WTC11 (cell line): ENCODE measurements around the gene STX5. TPM values are rescaled to one million over a fixed set of nuclear protein-coding genes. Genes with fewer than 3 reads are reported as not detected.

Experiments
- ATAC-seq: fragments of 200-7000 bp; cut with Tn5 transposase; 2 replicates; pipeline ENCODE4 v1.10.0; 2021; ENCODE audit warnings: mild to moderate bottlenecking, moderate library complexity
- CTCF ChIA-PET: fragments of 300-600 bp; sonication (Branson Sonifier 250); formaldehyde crosslinking; loops from one replicate; lab custom pipeline; 2021; ENCODE audit warnings: antibody characterized with exemption; lab: Charles Lee
- POLR2A ChIA-PET: fragments of 350-600 bp; sonication (Branson Sonifier 250); formaldehyde crosslinking; loops from one replicate; lab custom pipeline; 2021; ENCODE audit warnings: antibody characterized with exemption; lab: Charles Lee
- DNase-seq: peaks from one replicate; pipeline ENCODE4 v3.0.0; 2021; ENCODE audit warnings: low spot score
- H3K27ac Mint-ChIP-seq: 2 replicates; pipeline ENCODE4 v1.8.0; 2021; ENCODE audit warnings: mixed read lengths
- H3K27me3 Mint-ChIP-seq: 2 replicates; pipeline ENCODE4 v1.8.0; 2021; ENCODE audit warnings: low read depth, mild to moderate bottlenecking, moderate library complexity, mixed read lengths
- H3K36me3 Mint-ChIP-seq: 2 replicates; pipeline ENCODE4 v1.8.0; 2021; ENCODE audit warnings: mixed read lengths
- H3K4me1 Mint-ChIP-seq: 2 replicates; pipeline ENCODE4 v1.8.0; 2022; ENCODE audit warnings: mixed read lengths
- H3K4me3 Mint-ChIP-seq: 2 replicates; pipeline ENCODE4 v1.8.0; 2021; ENCODE audit warnings: mild to moderate bottlenecking, moderate library complexity, mixed read lengths
- H3K9me3 Mint-ChIP-seq: 2 replicates; pipeline ENCODE4 v1.8.0; 2021; ENCODE audit warnings: mixed read lengths
- ATF1 ChIP-seq: sonication (generic); formaldehyde crosslinking; IDR thresholded peaks from 2 replicates; pipeline ENCODE4 v1.8.1; 2023; ENCODE audit warnings: mild to moderate bottlenecking, moderate library complexity, missing genetic modification reagents
- ATF2 ChIP-seq: sonication (generic); formaldehyde crosslinking; IDR thresholded peaks from 2 replicates; pipeline ENCODE4 v1.8.1; 2022; ENCODE audit warnings: low read depth, missing genetic modification reagents, borderline replicate concordance
- ATF3 ChIP-seq: sonication (generic); formaldehyde crosslinking; conservative IDR thresholded peaks from 2 replicates; pipeline ENCODE4 v1.8.1; 2022; ENCODE audit warnings: mild to moderate bottlenecking, missing genetic modification reagents
- CDX4 ChIP-seq: fragments of 250-450 bp; sonication (Bioruptor Pico); IDR thresholded peaks from 2 replicates; pipeline ENCODE4 v1.9.0; 2021; ENCODE audit warnings: moderate library complexity, mild to moderate bottlenecking, inconsistent platforms, borderline replicate concordance
- CREM ChIP-seq: sonication (generic); formaldehyde crosslinking; IDR thresholded peaks from 2 replicates; pipeline ENCODE4 v1.8.1; 2022; ENCODE audit warnings: mild to moderate bottlenecking, missing genetic modification reagents, moderate library complexity
- CTCF ChIP-seq: fragments of 200-600 bp; IDR thresholded peaks from 2 replicates; pipeline ENCODE4 v1.8.0; 2022; ENCODE audit warnings: antibody characterized with exemption
- E2F1 ChIP-seq: sonication (generic); formaldehyde crosslinking; IDR thresholded peaks from 2 replicates; pipeline ENCODE4 v1.8.0; 2022; ENCODE audit warnings: mild to moderate bottlenecking, missing genetic modification reagents
- E2F4 ChIP-seq: sonication (generic); formaldehyde crosslinking; IDR thresholded peaks from 2 replicates; pipeline ENCODE4 v1.8.1; 2022; ENCODE audit warnings: low read depth, mild to moderate bottlenecking, moderate library complexity, missing genetic modification reagents, borderline replicate concordance
- ELF4 ChIP-seq: sonication (generic); formaldehyde crosslinking; IDR thresholded peaks from 2 replicates; pipeline ENCODE4 v1.8.1; 2022; ENCODE audit warnings: low read depth, mild to moderate bottlenecking, moderate library complexity, missing genetic modification reagents
- EMX1 ChIP-seq: fragments of 250-450 bp; sonication (Bioruptor Pico); IDR thresholded peaks from 2 replicates; pipeline ENCODE4 v1.8.0; 2021; ENCODE audit warnings: mild to moderate bottlenecking
- GRHL2 ChIP-seq: fragments of 250-450 bp; sonication (Bioruptor Pico); IDR thresholded peaks from 2 replicates; pipeline ENCODE4 v1.8.0; 2022; ENCODE audit warnings: mild to moderate bottlenecking, moderate library complexity; ENCODE audit not compliant: insufficient replicate concordance, severe bottlenecking
- HMGA2 ChIP-seq: fragments of 250-450 bp; sonication (Bioruptor Pico); IDR thresholded peaks from 2 replicates; pipeline ENCODE4 v1.4.0; 2021; ENCODE audit warnings: mild to moderate bottlenecking, moderate library complexity
- IRF2 ChIP-seq: sonication (generic); formaldehyde crosslinking; IDR thresholded peaks from 2 replicates; pipeline ENCODE4 v1.8.0; 2022; ENCODE audit warnings: low read depth, missing genetic modification reagents, borderline replicate concordance
- NFATC4 ChIP-seq: fragments of 250-450 bp; sonication (Bioruptor Pico); IDR thresholded peaks from 2 replicates; pipeline ENCODE4 v1.9.0; 2021; ENCODE audit warnings: mild to moderate bottlenecking
- NR2C2 ChIP-seq: sonication (generic); formaldehyde crosslinking; IDR thresholded peaks from 2 replicates; pipeline ENCODE4 v1.8.0; 2022; ENCODE audit warnings: mild to moderate bottlenecking, missing genetic modification reagents
- NR3C1 ChIP-seq: sonication (generic); formaldehyde crosslinking; conservative IDR thresholded peaks from 2 replicates; pipeline ENCODE4 v1.8.1; 2023; ENCODE audit warnings: low read depth, mild to moderate bottlenecking, missing genetic modification reagents
- OVOL2 ChIP-seq: fragments of 250-450 bp; sonication (Bioruptor Pico); IDR thresholded peaks from 2 replicates; pipeline ENCODE4 v1.9.0; 2021; ENCODE audit warnings: mild to moderate bottlenecking, borderline replicate concordance
- PRRX2 ChIP-seq: fragments of 250-450 bp; sonication (Bioruptor Pico); IDR thresholded peaks from 2 replicates; pipeline ENCODE4 v1.8.0; 2021; ENCODE audit warnings: mild to moderate bottlenecking
- SMAD4 ChIP-seq: sonication (generic); formaldehyde crosslinking; IDR thresholded peaks from 2 replicates; pipeline ENCODE4 v1.8.0; 2022; ENCODE audit warnings: mild to moderate bottlenecking, missing genetic modification reagents
- TCF7 ChIP-seq: sonication (generic); formaldehyde crosslinking; IDR thresholded peaks from 2 replicates; pipeline ENCODE4 v1.8.0; 2022; ENCODE audit warnings: mild to moderate bottlenecking, low read depth, missing genetic modification reagents, moderate library complexity
- TP53 ChIP-seq: sonication (generic); formaldehyde crosslinking; IDR thresholded peaks from 2 replicates; pipeline ENCODE4 v1.8.1; 2023; ENCODE audit warnings: mild to moderate bottlenecking, missing genetic modification reagents
- USF1 ChIP-seq: sonication (generic); formaldehyde crosslinking; IDR thresholded peaks from 2 replicates; pipeline ENCODE4 v1.8.0; 2022; ENCODE audit warnings: mild to moderate bottlenecking, missing genetic modification reagents
- USF2 ChIP-seq: sonication (generic); formaldehyde crosslinking; IDR thresholded peaks from 2 replicates; pipeline ENCODE4 v1.8.1; 2023; ENCODE audit warnings: mild to moderate bottlenecking, missing genetic modification reagents, moderate library complexity
- ZNF138 ChIP-seq: sonication (generic); formaldehyde crosslinking; conservative IDR thresholded peaks from 2 replicates; pipeline ENCODE4 v1.8.1; 2022; ENCODE audit warnings: mild to moderate bottlenecking, moderate library complexity, missing genetic modification reagents
- ZNF232 ChIP-seq: sonication (generic); formaldehyde crosslinking; IDR thresholded peaks from 2 replicates; pipeline ENCODE4 v1.8.0; 2022; ENCODE audit warnings: mild to moderate bottlenecking, missing genetic modification reagents
- ZNF425 ChIP-seq: fragments of 250-450 bp; sonication (Bioruptor Pico); conservative IDR thresholded peaks from 2 replicates; pipeline ENCODE4 v1.9.0; 2021; ENCODE audit warnings: mild to moderate bottlenecking
- ZNF671 ChIP-seq: fragments of 250-450 bp; sonication (Bioruptor Pico); IDR thresholded peaks from 2 replicates; pipeline ENCODE4 v1.8.0; 2021; ENCODE audit warnings: mild to moderate bottlenecking
- total RNA-seq: library from RNA; stranded (reverse); gene quantifications from 3 replicates; pipeline ENCODE4 v1.2.3, GENCODE V29; 2021

STX5 gene
- total RNA-seq, 1 experiment from 2014 or later = 30.2 TPM

GRCh38 chr11:62854825-62855570, 23.1 kb upstream of the STX5 start:
- DNase-seq (no peak), ATAC-seq (no peak)
- peaks cover 55% of the 10 kb centered on the region for H3K4me1 Mint-ChIP-seq
- 0 out of 2 replicates have a peak, but pooled peaks cover 4% of the 10 kb centered on the region for H3K27me3 Mint-ChIP-seq
- H3K9me3 Mint-ChIP-seq = no peaks in the 10 kb centered on the region
- CTCF ChIA-PET = no interaction called here
- H3K27ac Mint-ChIP-seq = peak overlapping the region; percentile 95
- H3K4me3 Mint-ChIP-seq = peak overlapping the region; percentile 99
- H3K36me3 Mint-ChIP-seq = peaks cover 57% of the 10 kb centered on the region
- POLR2A ChIA-PET = interaction anchor here (0.7 to 3.9 kb wide), 15 partner anchors 10 to 190 kb away, joined by 3 to 69 read pairs (median 5); partner anchors contain the start of genes C11orf98, CSKMT, NXF1 and SLC3A2
- no peak for TF ChIP-seq ZNF425 (CRISPR knock-in tag)
- TF ChIP-seq ZNF138 (CRISPR knock-in tag) = no peak
- no peak for TF ChIP-seq TP53 (CRISPR knock-in tag)
- TF ChIP-seq IRF2 (CRISPR knock-in tag) = peak; percentile 46; the same call in 1 of the 2 replicates
- TF ChIP-seq ELF4 (CRISPR knock-in tag) = no peak
- TF ChIP-seq CDX4 = no peak
- TF ChIP-seq ZNF671 (CRISPR knock-in tag) = peak; percentile 80; the same call in 1 of the 2 replicates
- TF ChIP-seq SMAD4 (CRISPR knock-in tag) = 0 out of 2 replicates have a peak, but pooled peaks have one; percentile 72
- TF ChIP-seq TCF7 (CRISPR knock-in tag) = no peak
- TF ChIP-seq OVOL2 (CRISPR knock-in tag) = no peak
- TF ChIP-seq EMX1 (CRISPR knock-in tag) = peak; percentile 93; the same call in 1 of the 2 replicates
- no peak for TF ChIP-seq ATF1 (CRISPR knock-in tag)
- no peak for TF ChIP-seq E2F1 (CRISPR knock-in tag)
- no peak for TF ChIP-seq CREM (CRISPR knock-in tag)
- no peak for TF ChIP-seq ATF3
- TF ChIP-seq ZNF232 (CRISPR knock-in tag) = no peak
- no peak for TF ChIP-seq NR2C2 (CRISPR knock-in tag)
- no peak for TF ChIP-seq PRRX2
- TF ChIP-seq USF1 (CRISPR knock-in tag) = peak; percentile 10; the same call in 1 of the 2 replicates
- peak; percentile 11; the same call in 1 of the 2 replicates for TF ChIP-seq NFATC4
- no peak for TF ChIP-seq ATF2 (CRISPR knock-in tag)
- TF ChIP-seq USF2 (CRISPR knock-in tag) = no peak
- TF ChIP-seq HMGA2 (CRISPR knock-in tag) = no peak
- no peak for TF ChIP-seq E2F4 (CRISPR knock-in tag)
- TF ChIP-seq GRHL2 = no peak
- TF ChIP-seq NR3C1 (CRISPR knock-in tag) = no peak
- TF ChIP-seq CTCF = no peak
